SK-N-MC (cell line): ENCODE measurements around the gene DNAH14.
"Not testable (repeated sequence)": the region's sequence is repeated elsewhere in the genome, so short reads cannot be mapped to it uniquely, and the experiment has no call there.

Source experiments
- EZH2 ChIP-seq: fragments of 200-600 bp; sonication (generic); IDR thresholded peaks from one replicate; pipeline ENCODE4 v1.6.1; 2017; ENCODE audit warnings: antibody characterized with exemption
- POLR2AphosphoS5 ChIP-seq: IDR thresholded peaks from 2 replicates; pipeline ENCODE4 v1.6.1; 2012; ENCODE audit warnings: mild to moderate bottlenecking, low read depth, low read length, borderline replicate concordance

DNA sequence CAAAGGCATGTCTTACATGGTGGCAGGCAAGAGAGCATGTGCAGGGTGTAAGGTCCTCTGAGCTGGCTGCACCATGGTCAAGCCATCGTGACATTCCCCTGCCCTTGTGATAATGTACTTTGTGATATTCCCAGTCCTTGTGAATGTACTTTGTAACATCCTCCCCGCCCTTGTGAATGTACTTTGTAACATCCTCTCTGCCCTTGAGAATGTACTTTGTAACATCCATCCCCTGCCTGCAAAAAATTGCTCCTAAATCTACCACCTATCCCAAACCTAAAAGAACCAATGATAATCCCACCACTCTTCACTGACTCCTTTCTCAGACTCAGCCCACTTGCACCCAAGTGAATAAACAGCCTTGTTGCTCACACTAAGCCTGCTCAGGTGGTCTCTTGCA is 44.1 kb upstream of the DNAH14 start:
- not testable (repeated sequence) for TF ChIP-seq EZH2, POLR2AphosphoS5
